ENCODE data around the gene CFAP298. TPM values are rescaled to one million over a fixed set of nuclear protein-coding genes. Genes with fewer than 3 reads are reported as not detected.
"Not testable (repeated sequence)": the region's sequence is repeated elsewhere in the genome, so short reads cannot be mapped to it uniquely, and the experiment has no call there.

The CFAP298 gene

GRCh38 chr21:32562426-32562825 lies 49.8 kb downstream of the CFAP298 start:
- Histone ChIP-seq H3K4me1 (ENCODE audit: control insufficient read depth, insufficient read depth, low read length) (no peaks in the 10 kb centered on the region), H3K36me3 (ENCODE audit: insufficient read depth, low read length) (no peaks in the 10 kb centered on the region), H3K4me3 (ENCODE audit: low read length) (no peak overlapping the region)

GRCh38 chr21:32561476-32561875 lies 50.7 kb downstream of the CFAP298 start:
- H3K9me3 ChIP-seq (replicated peaks; ENCODE audit: low read length); H3K27me3 ChIP-seq (ENCODE audit: control insufficient read depth, insufficient read depth, low read length); H3K4me3 ChIP-seq (ENCODE audit: low read length); H3K9ac ChIP-seq (ENCODE audit: low read depth, low read length); H3K4me2 ChIP-seq (ENCODE audit: low read length); H3K36me3 ChIP-seq (ENCODE audit: insufficient read depth, low read length); H3K4me1 ChIP-seq (ENCODE audit: control insufficient read depth, insufficient read depth, low read length): not testable (repeated sequence)

More at GRCh38 chr21:32562426-32562825, 49.8 kb downstream of the CFAP298 start:
- Histone ChIP-seq H3K4me2 (ENCODE audit: low read length) (no peak overlapping the region), H3K27me3 (ENCODE audit: control insufficient read depth, insufficient read depth, low read length) (no peaks in the 10 kb centered on the region), H3K9ac (ENCODE audit: low read depth, low read length) (no peak overlapping the region), H3K9me3 (replicated peaks; ENCODE audit: low read length) (no peaks in the 10 kb centered on the region)

- H3K4me3 ChIP-seq (ENCODE audit: low read length), result no peak overlapping the region
- H3K9me3 ChIP-seq (replicated peaks; ENCODE audit: low read length), result no peaks in the 10 kb centered on the region
- no peaks in the 10 kb centered on the region for H3K27me3 ChIP-seq (ENCODE audit: control insufficient read depth, insufficient read depth, low read length)
- no peak overlapping the region for H3K9ac ChIP-seq (ENCODE audit: low read depth, low read length)
- H3K4me1 ChIP-seq (ENCODE audit: control insufficient read depth, insufficient read depth, low read length), result no peaks in the 10 kb centered on the region
- H3K4me2 ChIP-seq (ENCODE audit: low read length), result no peak overlapping the region
- no peaks in the 10 kb centered on the region for H3K36me3 ChIP-seq (ENCODE audit: insufficient read depth, low read length)
Measured at GRCh38 chr21:32560896-32561295, 51.3 kb downstream of the CFAP298 start.

GRCh38 chr21:32559006-32559610 lies 53.1 kb downstream of the CFAP298 start:
- Histone ChIP-seq H3K9ac (ENCODE audit: low read depth, low read length) (no peak overlapping the region), H3K4me2 (ENCODE audit: low read length) (no peak overlapping the region), H3K36me3 (ENCODE audit: insufficient read depth, low read length) (no peaks in the 10 kb centered on the region), H3K27me3 (ENCODE audit: control insufficient read depth, insufficient read depth, low read length) (no peaks in the 10 kb centered on the region), H3K4me3 (ENCODE audit: low read length) (no peak overlapping the region), H3K4me1 (ENCODE audit: control insufficient read depth, insufficient read depth, low read length) (no peaks in the 10 kb centered on the region), H3K9me3 (replicated peaks; ENCODE audit: low read length) (no peaks in the 10 kb centered on the region)

GRCh38 chr21:32558106-32558505 lies 54.1 kb downstream of the CFAP298 start:
- no peak overlapping the region for H3K4me2 ChIP-seq (ENCODE audit: low read length)
- no peaks in the 10 kb centered on the region for H3K4me1 ChIP-seq (ENCODE audit: control insufficient read depth, insufficient read depth, low read length)
- H3K36me3 ChIP-seq (ENCODE audit: insufficient read depth, low read length), result no peaks in the 10 kb centered on the region
- no peaks in the 10 kb centered on the region for H3K27me3 ChIP-seq (ENCODE audit: control insufficient read depth, insufficient read depth, low read length)
- no peak overlapping the region for H3K9ac ChIP-seq (ENCODE audit: low read depth, low read length)
- H3K9me3 ChIP-seq (replicated peaks; ENCODE audit: low read length), result no peaks in the 10 kb centered on the region
- no peak overlapping the region for H3K4me3 ChIP-seq (ENCODE audit: low read length)

GRCh38 chr21:32554832-32555638 lies 57.1 kb downstream of the CFAP298 start:
- Histone ChIP-seq H3K36me3 (ENCODE audit: insufficient read depth, low read length) (no peaks in the 10 kb centered on the region), H3K4me3 (ENCODE audit: low read length) (no peak overlapping the region), H3K9ac (ENCODE audit: low read depth, low read length) (no peak overlapping the region), H3K4me1 (ENCODE audit: control insufficient read depth, insufficient read depth, low read length) (peaks cover 4% of the 10 kb centered on the region), H3K27me3 (ENCODE audit: control insufficient read depth, insufficient read depth, low read length) (peaks cover 4% of the 10 kb centered on the region), H3K4me2 (ENCODE audit: low read length) (no peak overlapping the region), H3K9me3 (replicated peaks; ENCODE audit: low read length) (no peaks in the 10 kb centered on the region)

GRCh38 chr21:32549886-32550285 lies 62.3 kb downstream of the CFAP298 start:
- peaks cover 7% of the 10 kb centered on the region for H3K27me3 ChIP-seq (ENCODE audit: control insufficient read depth, insufficient read depth, low read length)
- no peaks in the 10 kb centered on the region for H3K36me3 ChIP-seq (ENCODE audit: insufficient read depth, low read length)
- no peak overlapping the region for H3K9ac ChIP-seq (ENCODE audit: low read depth, low read length)
- no peak overlapping the region for H3K4me3 ChIP-seq (ENCODE audit: low read length)
- peaks cover 4% of the 10 kb centered on the region for H3K4me1 ChIP-seq (ENCODE audit: control insufficient read depth, insufficient read depth, low read length)
- H3K4me2 ChIP-seq (ENCODE audit: low read length), result no peak overlapping the region
- no peaks in the 10 kb centered on the region for H3K9me3 ChIP-seq (replicated peaks; ENCODE audit: low read length)

- Histone ChIP-seq H3K4me3 (ENCODE audit: low read length) (no peak overlapping the region), H3K27me3 (ENCODE audit: control insufficient read depth, insufficient read depth, low read length) (peaks cover 7% of the 10 kb centered on the region), H3K4me1 (ENCODE audit: control insufficient read depth, insufficient read depth, low read length) (peaks cover 4% of the 10 kb centered on the region), H3K9ac (ENCODE audit: low read depth, low read length) (no peak overlapping the region), H3K4me2 (ENCODE audit: low read length) (no peak overlapping the region), H3K36me3 (ENCODE audit: insufficient read depth, low read length) (no peaks in the 10 kb centered on the region), H3K9me3 (replicated peaks; ENCODE audit: low read length) (no peaks in the 10 kb centered on the region)
Measured at GRCh38 chr21:32549440-32549839, 62.7 kb downstream of the CFAP298 start.

Small RNA genes within 50 kb of the gene (small RNA-seq; reads per million reads assigned to genes)
- not detected for gene RNA5SP490

Data from skeletal muscle satellite cell (primary cell).